ENCODE results near the gene HLA-A. TPM values are rescaled to one million over a fixed set of nuclear protein-coding genes. Genes with fewer than 3 reads are reported as not detected.

The HLA-A gene
- total RNA-seq, 1 donor, result 268 TPM

- Histone ChIP-seq H3K36me3 (ENCODE audit: insufficient read depth, low read length) (no peaks in the 10 kb centered on the region), H3K4me3 (ENCODE audit: insufficient read depth, low read length) (no peak overlapping the region), H4K20me1 (ENCODE audit: insufficient read depth, low read length) (no peaks in the 10 kb centered on the region), H2AFZ (ENCODE audit: low read length) (no peak overlapping the region), H3K27ac (ENCODE audit: low read depth, low read length) (no peak overlapping the region), H3K9me3 (ENCODE audit: low read depth, low read length) (no peaks in the 10 kb centered on the region), H3K4me1 (ENCODE audit: insufficient read depth, low read length) (peaks cover 10% of the 10 kb centered on the region), H3K27me3 (ENCODE audit: insufficient read depth, low read length) (peaks cover 26% of the 10 kb centered on the region), H3K79me2 (ENCODE audit: insufficient read depth, low read length) (no peaks in the 10 kb centered on the region), H3K4me2 (ENCODE audit: insufficient read depth, low read length) (no peak overlapping the region)
- TF ChIP-seq, protein P1, sequence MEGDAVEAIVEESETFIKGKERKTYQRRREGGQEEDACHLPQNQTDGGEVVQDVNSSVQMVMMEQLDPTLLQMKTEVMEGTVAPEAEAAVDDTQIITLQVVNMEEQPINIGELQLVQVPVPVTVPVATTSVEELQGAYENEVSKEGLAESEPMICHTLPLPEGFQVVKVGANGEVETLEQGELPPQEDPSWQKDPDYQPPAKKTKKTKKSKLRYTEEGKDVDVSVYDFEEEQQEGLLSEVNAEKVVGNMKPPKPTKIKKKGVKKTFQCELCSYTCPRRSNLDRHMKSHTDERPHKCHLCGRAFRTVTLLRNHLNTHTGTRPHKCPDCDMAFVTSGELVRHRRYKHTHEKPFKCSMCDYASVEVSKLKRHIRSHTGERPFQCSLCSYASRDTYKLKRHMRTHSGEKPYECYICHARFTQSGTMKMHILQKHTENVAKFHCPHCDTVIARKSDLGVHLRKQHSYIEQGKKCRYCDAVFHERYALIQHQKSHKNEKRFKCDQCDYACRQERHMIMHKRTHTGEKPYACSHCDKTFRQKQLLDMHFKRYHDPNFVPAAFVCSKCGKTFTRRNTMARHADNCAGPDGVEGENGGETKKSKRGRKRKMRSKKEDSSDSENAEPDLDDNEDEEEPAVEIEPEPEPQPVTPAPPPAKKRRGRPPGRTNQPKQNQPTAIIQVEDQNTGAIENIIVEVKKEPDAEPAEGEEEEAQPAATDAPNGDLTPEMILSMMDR (IDR thresholded peaks at IDR 0.05; ENCODE audit: extremely low read depth, low read depth, low read length), result no peak
- no peak for DNase-seq (ENCODE audit: insufficient read length, low spot score, missing footprints)
These were observed 32.7 kb downstream of the HLA-A start for GRCh38 chr6:29974901-29975560.

DNA sequence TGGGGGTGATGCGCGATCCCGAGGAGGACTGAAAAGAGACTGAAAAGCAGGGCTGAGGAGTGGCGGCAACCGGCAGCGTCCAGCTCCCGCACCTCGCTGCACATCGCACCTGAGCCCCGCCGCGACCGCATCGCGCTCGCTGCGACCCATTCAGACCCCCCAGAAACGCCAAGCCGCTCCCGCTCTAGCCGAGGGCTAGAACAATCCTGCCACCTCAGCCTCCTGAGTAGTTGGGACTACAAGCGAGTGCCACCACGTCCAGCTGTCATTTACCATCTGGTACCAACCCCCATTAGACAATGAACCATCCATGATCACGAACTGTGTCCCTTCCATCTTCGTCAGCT, 33.2 kb downstream of the HLA-A start:
- Histone ChIP-seq H3K4me2 (ENCODE audit: insufficient read depth, low read length) (no peak overlapping the region), H2AFZ (ENCODE audit: low read length) (no peak overlapping the region), H3K27ac (ENCODE audit: low read depth, low read length) (no peak overlapping the region), H3K4me1 (ENCODE audit: insufficient read depth, low read length) (peaks cover 10% of the 10 kb centered on the region), H4K20me1 (ENCODE audit: insufficient read depth, low read length) (no peaks in the 10 kb centered on the region), H3K36me3 (ENCODE audit: insufficient read depth, low read length) (no peaks in the 10 kb centered on the region), H3K9me3 (ENCODE audit: low read depth, low read length) (no peaks in the 10 kb centered on the region), H3K4me3 (ENCODE audit: insufficient read depth, low read length) (no peak overlapping the region), H3K79me2 (ENCODE audit: insufficient read depth, low read length) (no peaks in the 10 kb centered on the region), H3K27me3 (ENCODE audit: insufficient read depth, low read length) (peaks cover 26% of the 10 kb centered on the region)
- TF ChIP-seq, protein P1 (IDR thresholded peaks at IDR 0.05; ENCODE audit: extremely low read depth, low read depth, low read length), result no peak
- DNase-seq (ENCODE audit: insufficient read length, low spot score, missing footprints), result no peak

DNA sequence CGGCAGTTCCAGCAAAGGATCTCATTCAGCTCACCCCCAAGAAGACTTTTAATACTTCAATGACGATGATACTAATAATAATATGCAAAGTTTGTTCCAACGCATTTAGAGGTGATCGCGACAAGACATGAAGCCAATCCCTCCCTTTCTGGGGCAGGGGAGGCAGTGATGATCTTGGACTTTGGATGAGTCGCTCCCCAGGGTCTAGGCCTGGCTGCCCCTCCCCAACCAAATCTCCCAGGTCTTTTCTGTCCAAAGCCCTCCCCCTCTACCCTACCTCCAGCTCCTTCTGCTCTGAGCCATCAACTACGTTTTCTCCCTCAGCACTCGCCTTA, 33.9 kb downstream of the HLA-A start:
- H3K4me1 ChIP-seq (ENCODE audit: insufficient read depth, low read length), result peaks cover 10% of the 10 kb centered on the region
- H2AFZ ChIP-seq (ENCODE audit: low read length), result peak overlapping the region; percentile 97

More for the DNA sequence above, 33.9 kb downstream of the HLA-A start:
- Histone ChIP-seq H3K79me2 (ENCODE audit: insufficient read depth, low read length) (no peaks in the 10 kb centered on the region), H3K27ac (ENCODE audit: low read depth, low read length) (peak overlapping the region; percentile 65), H3K27me3 (ENCODE audit: insufficient read depth, low read length) (peaks cover 21% of the 10 kb centered on the region), H3K36me3 (ENCODE audit: insufficient read depth, low read length) (no peaks in the 10 kb centered on the region), H3K4me3 (ENCODE audit: insufficient read depth, low read length) (peak overlapping the region; percentile 77), H4K20me1 (ENCODE audit: insufficient read depth, low read length) (no peaks in the 10 kb centered on the region), H3K4me2 (ENCODE audit: insufficient read depth, low read length) (peak overlapping the region; percentile 89), H3K9me3 (ENCODE audit: low read depth, low read length) (no peaks in the 10 kb centered on the region)
- TF ChIP-seq, protein P1 (IDR thresholded peaks at IDR 0.05; ENCODE audit: extremely low read depth, low read depth, low read length), result no peak
- DNase-seq (ENCODE audit: insufficient read length, low spot score, missing footprints), result no peak
